Measurements from ENCODE around the gene SNRNP200. TPM values are rescaled to one million over a fixed set of nuclear protein-coding genes. Genes with fewer than 3 reads are reported as not detected.
A peak's percentile ranks its signal among the peaks of the same experiment; 100 is the strongest.

The SNRNP200 gene
- total and polyA plus RNA-seq, 11 donors = 38.8 to 85.5 (median 66.6) TPM

DNA sequence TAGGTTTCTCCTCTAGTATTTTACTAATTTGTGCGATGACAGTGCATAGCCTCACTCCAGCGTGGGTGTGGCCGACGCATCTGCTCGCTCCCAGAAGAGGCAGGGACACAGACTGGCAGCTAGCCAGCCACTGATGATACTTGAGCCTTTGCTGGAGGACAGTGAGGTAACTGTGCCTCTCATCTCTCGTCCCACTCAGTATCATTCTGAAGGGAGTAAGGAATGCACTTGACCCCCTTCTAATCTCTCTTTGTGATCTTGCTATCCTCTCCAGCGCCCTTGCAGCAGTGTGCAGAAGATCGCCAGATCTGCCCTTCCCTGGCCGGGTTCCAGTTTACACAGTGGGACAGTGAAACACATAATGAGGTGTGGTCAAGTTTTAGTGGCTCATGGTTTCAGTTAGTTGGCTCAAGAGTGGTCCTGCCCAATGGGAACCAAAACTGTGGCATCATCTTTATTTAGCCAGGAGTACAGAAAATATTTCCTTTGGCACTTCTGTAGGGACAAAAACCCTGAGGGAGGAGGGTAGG, 47.8 kb upstream of the SNRNP200 start:
- intact Hi-C loops (cut with DNase I) = loop anchor here in 2 of 10 donors (5.0 kb wide), 1 partner anchor 46 kb away; the partner anchor contains the start of gene SNRNP200 (in 2 of the 2)
- TF ChIP-seq, protein P1, sequence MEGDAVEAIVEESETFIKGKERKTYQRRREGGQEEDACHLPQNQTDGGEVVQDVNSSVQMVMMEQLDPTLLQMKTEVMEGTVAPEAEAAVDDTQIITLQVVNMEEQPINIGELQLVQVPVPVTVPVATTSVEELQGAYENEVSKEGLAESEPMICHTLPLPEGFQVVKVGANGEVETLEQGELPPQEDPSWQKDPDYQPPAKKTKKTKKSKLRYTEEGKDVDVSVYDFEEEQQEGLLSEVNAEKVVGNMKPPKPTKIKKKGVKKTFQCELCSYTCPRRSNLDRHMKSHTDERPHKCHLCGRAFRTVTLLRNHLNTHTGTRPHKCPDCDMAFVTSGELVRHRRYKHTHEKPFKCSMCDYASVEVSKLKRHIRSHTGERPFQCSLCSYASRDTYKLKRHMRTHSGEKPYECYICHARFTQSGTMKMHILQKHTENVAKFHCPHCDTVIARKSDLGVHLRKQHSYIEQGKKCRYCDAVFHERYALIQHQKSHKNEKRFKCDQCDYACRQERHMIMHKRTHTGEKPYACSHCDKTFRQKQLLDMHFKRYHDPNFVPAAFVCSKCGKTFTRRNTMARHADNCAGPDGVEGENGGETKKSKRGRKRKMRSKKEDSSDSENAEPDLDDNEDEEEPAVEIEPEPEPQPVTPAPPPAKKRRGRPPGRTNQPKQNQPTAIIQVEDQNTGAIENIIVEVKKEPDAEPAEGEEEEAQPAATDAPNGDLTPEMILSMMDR (IDR thresholded peaks at IDR 0.05) = no peak
- no peak for TF ChIP-seq POLR2A (IDR thresholded peaks at IDR 0.05)
- peak overlapping the region in 1 of 12 donors; percentile 28 for H3K4me3 ChIP-seq
- H3K27ac ChIP-seq = peak overlapping the region in 11 of 12 donors; percentile 39 to 89 (median 67)
- H3K36me3 ChIP-seq = peaks cover 0 to 11% (median 0%) of the 10 kb centered on the region in 9 donors
- ATAC-seq = peak; percentile 16 to 66 (median 48)
- H3K9me3 ChIP-seq = no peaks in the 10 kb centered on the region
- DNase-seq = peak; percentile 69 to 87 (median 80)
- no peaks in the 10 kb centered on the region for H3K27me3 ChIP-seq
- 34 to 53% (median 38%) methylated on average over 9 of the region's 9 CpGs for WGBS, 4 donors
- peaks cover 0 to 34% (median 17%) of the 10 kb centered on the region in 12 donors for H3K4me1 ChIP-seq

DNA sequence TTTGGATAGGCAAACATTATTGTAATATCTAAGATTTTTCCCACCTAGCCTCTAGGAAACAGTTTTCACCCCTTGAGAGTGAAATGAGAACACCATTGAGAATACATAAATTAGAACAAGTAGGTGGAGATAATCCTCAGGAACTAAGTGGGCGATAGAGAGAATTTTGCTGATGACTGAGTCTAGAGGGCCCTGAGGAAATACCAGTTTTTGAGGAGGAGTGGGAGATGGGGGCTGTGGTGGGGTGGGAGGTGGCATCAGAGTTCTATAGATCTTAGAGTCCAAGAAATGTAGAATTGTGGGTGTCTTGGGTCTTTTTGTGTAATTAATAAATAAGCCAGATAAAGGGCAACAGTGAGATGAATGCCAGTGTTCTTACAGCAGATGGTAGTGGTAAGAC, 42.0 kb upstream of the SNRNP200 start:
- TF ChIP-seq POLR2A (IDR thresholded peaks at IDR 0.05) = no peak
- TF ChIP-seq, protein P1 (IDR thresholded peaks at IDR 0.05) = no peak
- Histone ChIP-seq H3K4me3 (no peak overlapping the region), H3K27ac (no peak overlapping the region), H3K27me3 (no peaks in the 10 kb centered on the region), H3K4me1 (peaks cover 0 to 18% (median 0%) of the 10 kb centered on the region in 12 donors), H3K36me3 (peaks cover 0 to 17% (median 0%) of the 10 kb centered on the region in 9 donors), H3K9me3 (no peaks in the 10 kb centered on the region)
- intact Hi-C loops (cut with DNase I) = no loop called here
- WGBS, 4 donors = 90 to 100% (median 94%) methylated on average over 1 of the region's 1 CpG
- DNase-seq = no peak
- no peak for ATAC-seq

DNA sequence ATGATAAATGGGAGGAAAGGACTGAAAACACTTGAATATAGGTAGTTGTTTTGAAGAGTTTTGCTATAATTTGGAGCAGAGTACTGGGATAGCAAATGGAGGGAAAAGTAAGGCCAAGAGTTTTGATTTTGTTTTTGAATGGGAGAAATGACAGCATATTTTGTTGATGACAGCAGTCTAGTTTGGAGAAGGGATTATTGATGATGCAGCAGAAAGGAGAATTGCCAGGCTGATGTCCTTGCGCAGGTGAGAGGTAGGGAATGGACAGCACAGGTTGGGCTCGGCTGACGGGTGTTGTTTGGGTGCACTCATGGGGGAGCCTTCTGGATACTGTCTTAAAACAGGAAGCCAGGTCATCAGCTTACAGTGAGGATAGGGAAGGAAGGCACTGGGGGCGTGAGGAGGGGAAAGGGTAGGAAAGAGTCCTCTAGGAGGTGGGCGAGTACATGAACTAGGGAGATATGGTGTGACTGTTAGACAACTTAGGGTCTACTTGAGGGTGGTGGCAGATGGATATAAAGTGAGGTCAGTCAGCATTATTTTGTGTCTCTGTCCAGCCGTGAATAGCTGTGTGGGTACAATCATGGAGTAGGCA, 40.6 kb upstream of the SNRNP200 start:
- Histone ChIP-seq H3K9me3 (no peaks in the 10 kb centered on the region), H3K36me3 (peaks cover 0 to 11% (median 0%) of the 10 kb centered on the region in 9 donors), H3K27ac (no peak overlapping the region), H3K27me3 (no peaks in the 10 kb centered on the region), H3K4me1 (peaks cover 0 to 20% (median 0%) of the 10 kb centered on the region in 12 donors), H3K4me3 (no peak overlapping the region)
- ATAC-seq (no peak), DNase-seq (no peak)
- 96 to 98% (median 97%) methylated on average over 6 of the region's 6 CpGs for WGBS, 4 donors
- intact Hi-C loops (cut with DNase I) = no loop called here
- TF ChIP-seq, protein P1 (IDR thresholded peaks at IDR 0.05) = no peak
- no peak for TF ChIP-seq POLR2A (IDR thresholded peaks at IDR 0.05)

DNA sequence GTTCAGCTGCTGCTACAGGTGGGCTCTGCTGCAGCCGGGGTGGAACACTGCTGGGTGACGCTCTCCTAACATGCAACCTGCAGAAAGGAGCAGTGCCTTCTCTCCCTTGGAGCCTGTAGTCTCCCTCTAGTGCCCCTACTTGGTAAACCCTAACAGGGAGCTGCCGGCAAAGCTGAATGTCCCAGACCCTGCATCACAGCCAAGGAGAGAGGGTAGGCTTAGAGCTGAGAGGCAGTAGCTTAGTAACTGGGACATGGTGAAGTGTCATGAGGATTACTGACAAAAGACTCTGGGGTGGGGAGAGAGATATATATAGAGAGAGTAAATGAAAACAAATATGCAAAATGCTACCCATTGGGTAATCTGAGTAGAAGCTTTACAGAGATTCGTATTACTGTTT, 40.1 kb upstream of the SNRNP200 start:
- Histone ChIP-seq H3K4me3 (no peak overlapping the region), H3K4me1 (peaks cover 0 to 20% (median 0%) of the 10 kb centered on the region in 12 donors), H3K27ac (no peak overlapping the region), H3K9me3 (no peaks in the 10 kb centered on the region), H3K27me3 (no peaks in the 10 kb centered on the region), H3K36me3 (peaks cover 0 to 11% (median 0%) of the 10 kb centered on the region in 9 donors)
- no peak for DNase-seq
- TF ChIP-seq, protein P1 (IDR thresholded peaks at IDR 0.05) = peak in 8 of 12 donors; percentile 11 to 45 (median 23)
- TF ChIP-seq POLR2A (IDR thresholded peaks at IDR 0.05) = no peak
- peak; percentile 61 to 90 (median 72) for ATAC-seq
- 51 to 73% (median 60%) methylated on average over 2 to 4 of the region's 4 CpGs for WGBS, 4 donors
- intact Hi-C loops (cut with DNase I) = no loop called here
